ENCODE data around the gene COX5A. TPM values are rescaled to one million over a fixed set of nuclear protein-coding genes. Genes with fewer than 3 reads are reported as not detected.

COX5A gene
- total RNA-seq, 1 donor from 2014 or later, result 96.6 TPM

- Histone ChIP-seq H3K27me3 (ENCODE audit: control insufficient read depth in 3 of 3, insufficient read depth in 3 of 3, low read length in 3 of 3) (no peaks in the 10 kb centered on the region), H3K4me1 (ENCODE audit: control insufficient read depth in 3 of 3, insufficient read depth in 3 of 3, low read length in 3 of 3) (no peaks in the 10 kb centered on the region), H3K27ac (ENCODE audit: low read depth, low read length) (no peak overlapping the region), H3K4me3 (ENCODE audit: low read length in 3 of 3) (no peak overlapping the region), H3K36me3 (ENCODE audit: control insufficient read depth in 3 of 3, insufficient read depth in 3 of 3, low read length in 3 of 3) (no peaks in the 10 kb centered on the region), H3K9ac (ENCODE audit: low read depth in 1 of 3, low read length in 3 of 3) (no peak overlapping the region), H3K9me3 (ENCODE audit: control insufficient read depth in 3 of 3, low read length in 3 of 3) (peaks cover 0 to 2% (median 0%) of the 10 kb centered on the region in 3 donors)
These were observed 55.3 kb downstream of the COX5A start for GRCh38 chr15:74882528-74882927.

GRCh38 chr15:74878273-74878672 is 59.6 kb downstream of the COX5A start:
- H3K9me3 ChIP-seq (ENCODE audit: control insufficient read depth in 3 of 3, low read length in 3 of 3), result peaks cover 0 to 2% (median 0%) of the 10 kb centered on the region in 3 donors
- peaks cover 4 to 6% (median 6%) of the 10 kb centered on the region in 3 donors for H3K4me1 ChIP-seq (ENCODE audit: control insufficient read depth in 3 of 3, insufficient read depth in 3 of 3, low read length in 3 of 3)
- H3K27ac ChIP-seq (ENCODE audit: low read depth, low read length), result no peak overlapping the region
- no peak overlapping the region for H3K9ac ChIP-seq (ENCODE audit: low read depth in 1 of 3, low read length in 3 of 3)
- no peak overlapping the region for H3K4me3 ChIP-seq (ENCODE audit: low read length in 3 of 3)
- no peaks in the 10 kb centered on the region for H3K36me3 ChIP-seq (ENCODE audit: control insufficient read depth in 3 of 3, insufficient read depth in 3 of 3, low read length in 3 of 3)
- no peaks in the 10 kb centered on the region for H3K27me3 ChIP-seq (ENCODE audit: control insufficient read depth in 3 of 3, insufficient read depth in 3 of 3, low read length in 3 of 3)

GRCh38 chr15:74873756-74874424 is 64.0 kb downstream of the COX5A start:
- H3K9me3 ChIP-seq (ENCODE audit: control insufficient read depth in 3 of 3, low read length in 3 of 3), result no peaks in the 10 kb centered on the region
- no peaks in the 10 kb centered on the region for H3K27me3 ChIP-seq (ENCODE audit: control insufficient read depth in 3 of 3, insufficient read depth in 3 of 3, low read length in 3 of 3)
- peak overlapping the region; percentile 81 to 92 (median 85) for H3K9ac ChIP-seq (ENCODE audit: low read depth in 1 of 3, low read length in 3 of 3)
- peak overlapping the region; percentile 37 for H3K27ac ChIP-seq (ENCODE audit: low read depth, low read length)
- H3K4me3 ChIP-seq (ENCODE audit: low read length in 3 of 3), result peak overlapping the region; percentile 89 to 98 (median 95)
- peaks cover 37 to 42% (median 40%) of the 10 kb centered on the region in 3 donors for H3K4me1 ChIP-seq (ENCODE audit: control insufficient read depth in 3 of 3, insufficient read depth in 3 of 3, low read length in 3 of 3)
- no peaks in the 10 kb centered on the region for H3K36me3 ChIP-seq (ENCODE audit: control insufficient read depth in 3 of 3, insufficient read depth in 3 of 3, low read length in 3 of 3)

- H3K4me1 ChIP-seq (ENCODE audit: control insufficient read depth in 3 of 3, insufficient read depth in 3 of 3, low read length in 3 of 3), result peaks cover 43 to 47% (median 47%) of the 10 kb centered on the region in 3 donors
- H3K4me3 ChIP-seq (ENCODE audit: low read length in 3 of 3), result peak within 1 kb of the TSS; percentile 89 to 98 (median 95)
- H3K27ac ChIP-seq (ENCODE audit: low read depth, low read length), result peak within 1 kb of the TSS; percentile 65
These were observed 64.7 kb downstream of the COX5A start, which contains the start of gene SCAMP2 for GRCh38 chr15:74873036-74873755. TSS of gene SCAMP2 (minus strand) at chr15:74873365. CDS start at chr15:74873255, 110 bp downstream.

GRCh38 chr15:74872702-74873035 is 65.2 kb downstream of the COX5A start:
- Histone ChIP-seq H3K9ac (ENCODE audit: low read depth in 1 of 3, low read length in 3 of 3) (peak overlapping the region; percentile 86 to 92 (median 92)), H3K4me1 (ENCODE audit: control insufficient read depth in 3 of 3, insufficient read depth in 3 of 3, low read length in 3 of 3) (peaks cover 48 to 52% (median 48%) of the 10 kb centered on the region in 3 donors), H3K4me3 (ENCODE audit: low read length in 3 of 3) (peak overlapping the region; percentile 89 to 98 (median 95)), H3K9me3 (ENCODE audit: control insufficient read depth in 3 of 3, low read length in 3 of 3) (no peaks in the 10 kb centered on the region), H3K36me3 (ENCODE audit: control insufficient read depth in 3 of 3, insufficient read depth in 3 of 3, low read length in 3 of 3) (peaks cover 0 to 5% (median 3%) of the 10 kb centered on the region in 3 donors), H3K27ac (ENCODE audit: low read depth, low read length) (peak overlapping the region; percentile 65), H3K27me3 (ENCODE audit: control insufficient read depth in 3 of 3, insufficient read depth in 3 of 3, low read length in 3 of 3) (no peaks in the 10 kb centered on the region)

More at GRCh38 chr15:74873036-74873755, 64.7 kb downstream of the COX5A start, which contains the start of gene SCAMP2:
- no peaks in the 10 kb centered on the region for H3K9me3 ChIP-seq (ENCODE audit: control insufficient read depth in 3 of 3, low read length in 3 of 3)
- peak within 1 kb of the TSS; percentile 86 to 92 (median 92) for H3K9ac ChIP-seq (ENCODE audit: low read depth in 1 of 3, low read length in 3 of 3)
- H3K36me3 ChIP-seq (ENCODE audit: control insufficient read depth in 3 of 3, insufficient read depth in 3 of 3, low read length in 3 of 3), result peaks cover 0 to 3% (median under 1%) of the 10 kb centered on the region in 3 donors
- H3K27me3 ChIP-seq (ENCODE audit: control insufficient read depth in 3 of 3, insufficient read depth in 3 of 3, low read length in 3 of 3), result no peaks in the 10 kb centered on the region

- H3K36me3 ChIP-seq (ENCODE audit: control insufficient read depth in 3 of 3, insufficient read depth in 3 of 3, low read length in 3 of 3), result peaks cover 0 to 5% (median 3%) of the 10 kb centered on the region in 3 donors
- peaks cover 56 to 66% (median 57%) of the 10 kb centered on the region in 3 donors for H3K4me1 ChIP-seq (ENCODE audit: control insufficient read depth in 3 of 3, insufficient read depth in 3 of 3, low read length in 3 of 3)
- peak overlapping the region in 2 of 3 donors; percentile 10 to 17 for H3K4me3 ChIP-seq (ENCODE audit: low read length in 3 of 3)
- H3K9ac ChIP-seq (ENCODE audit: low read depth in 1 of 3, low read length in 3 of 3), result peak overlapping the region; percentile 35 to 67 (median 46)
- H3K27me3 ChIP-seq (ENCODE audit: control insufficient read depth in 3 of 3, insufficient read depth in 3 of 3, low read length in 3 of 3), result no peaks in the 10 kb centered on the region
- H3K27ac ChIP-seq (ENCODE audit: low read depth, low read length), result peak overlapping the region; percentile 57
- H3K9me3 ChIP-seq (ENCODE audit: control insufficient read depth in 3 of 3, low read length in 3 of 3), result no peaks in the 10 kb centered on the region
These were observed 67.2 kb downstream of the COX5A start for GRCh38 chr15:74870436-74871215.

Small RNA genes lying within 50 kb of the gene (small RNA-seq; reads per million reads assigned to genes)
- gene RF00019, result not detected

Other genes starting within 250 kb of the COX5A start
- gene EDC3, start 242.0 kb downstream of the COX5A start, total RNA-seq, result 16.2 TPM
- gene CYP1A1, start 212.5 kb downstream of the COX5A start, total RNA-seq, result not detected
- not detected for gene CYP1A2, start 189.2 kb downstream of the COX5A start, total RNA-seq
- gene CSK, start 156.0 kb downstream of the COX5A start, total RNA-seq, result 13.6 TPM
- not detected for gene LMAN1L, start 125.2 kb downstream of the COX5A start, total RNA-seq
- gene CPLX3, start 111.4 kb downstream of the COX5A start, total RNA-seq, result not detected
- gene ULK3, start 94.9 kb downstream of the COX5A start, total RNA-seq, result 18.3 TPM
- gene SCAMP2, start 64.7 kb downstream of the COX5A start, total RNA-seq, result 15.7 TPM
- 22.4 TPM for gene MPI, start 48.0 kb downstream of the COX5A start, total RNA-seq
- gene FAM219B, start 31.2 kb downstream of the COX5A start, total RNA-seq, result 33.4 TPM
- gene RPP25, start 18.7 kb upstream of the COX5A start, total RNA-seq, result 1.0 TPM
- gene SCAMP5, start 57.5 kb upstream of the COX5A start, total RNA-seq, result 1.6 TPM
- 4.7 TPM for gene PPCDC, start 85.5 kb upstream of the COX5A start, total RNA-seq